Body of pancreas (tissue), 4 donors: ENCODE data around the gene NUDT4B. TPM values are rescaled to one million over a fixed set of nuclear protein-coding genes. Genes with fewer than 3 reads are reported as not detected.
"Not testable (repeated sequence)": the region's sequence is repeated elsewhere in the genome, so short reads cannot be mapped to it uniquely, and the experiment has no call there.

Experiments
- ATAC-seq: fragments of 150-250 bp; one replicate; pipeline ENCODE4 v1.9.1; 2016
- DNase-seq, 4 donors: peaks; one replicate each; pipeline ENCODE4 v3.0.0-alpha.2; 2019
- H3K27ac ChIP-seq, 4 donors: fragments of 200-600 bp; sonication (generic); 1 replicate in 3 of 4; 2 replicates in 1 of 4; pipeline versions ENCODE4 v1.5.1 to v1.6.1; 2016 to 2019; ENCODE audit warnings: mild to moderate bottlenecking in 1 of 4, mixed read lengths in 1 of 4, moderate library complexity in 1 of 4
- H3K27me3 ChIP-seq, 2 donors: fragments of 200-600 bp; sonication (generic); one replicate each; pipeline ENCODE4 v1.6.0; 2016; ENCODE audit warnings: mild to moderate bottlenecking in 1 of 2
- H3K36me3 ChIP-seq, 2 donors: fragments of 200-600 bp; sonication (generic); replicated peaks in 1 of 2; 2 replicates each; pipeline ENCODE4 v1.5.1; 2016; ENCODE audit warnings: low read depth in 2 of 2; ENCODE audit not compliant: insufficient read depth in 1 of 2
- H3K4me1 ChIP-seq: fragments of 200-600 bp; sonication (generic); one replicate; pipeline ENCODE4 v1.6.0; 2016
- H3K4me3 ChIP-seq, 2 donors: fragments of 200-600 bp; sonication (generic); 1 replicate in 1 of 2; 2 replicates in 1 of 2; pipeline ENCODE4 v1.5.1; 2016 to 2019
- H3K9me3 ChIP-seq, 3 donors: fragments of 200-600 bp; sonication (generic); 1 replicate in 2 of 3; 2 replicates in 1 of 3; pipeline ENCODE4 v1.5.1; 2016
- WGBS, 2 donors: methylation state at CpG; one replicate each; pipeline ENCODE4 v1.1.5; 2017; 5-methylcytosine and 5-hydroxymethylcytosine counted together
- intact Hi-C: fragments of 100-400 bp; cut with DNase I; formaldehyde crosslinking; loops from one replicate; pipeline ENCODE4 v1.15.1; 2023
- small RNA-seq: library from RNA; depleted of rRNA; stranded (forward); fragments of <200 nt; gene quantifications from one replicate; pipeline ENCODE3, GENCODE V24; 2016
- total RNA-seq, 2 donors: library from RNA; depleted of rRNA; stranded (reverse); fragments of >200 nt; gene quantifications; one replicate each; pipeline ENCODE4 v1.1.0, GENCODE V29; 2016

The NUDT4B gene
- total RNA-seq, 2 donors from 2014 or later = 10.9 to 42.5 TPM

- H3K36me3 ChIP-seq, ATAC-seq, H3K9me3 ChIP-seq, H3K27ac ChIP-seq, DNase-seq, intact Hi-C loops, H3K4me3 ChIP-seq, H3K4me1 ChIP-seq, H3K27me3 ChIP-seq: not testable (repeated sequence)
- WGBS, 2 donors = no CpG with 5 or more reads among the region's 3 CpGs
These were observed 20.9 kb downstream of the NUDT4B start for GRCh38 chr1:148769495-148769894.

DNA sequence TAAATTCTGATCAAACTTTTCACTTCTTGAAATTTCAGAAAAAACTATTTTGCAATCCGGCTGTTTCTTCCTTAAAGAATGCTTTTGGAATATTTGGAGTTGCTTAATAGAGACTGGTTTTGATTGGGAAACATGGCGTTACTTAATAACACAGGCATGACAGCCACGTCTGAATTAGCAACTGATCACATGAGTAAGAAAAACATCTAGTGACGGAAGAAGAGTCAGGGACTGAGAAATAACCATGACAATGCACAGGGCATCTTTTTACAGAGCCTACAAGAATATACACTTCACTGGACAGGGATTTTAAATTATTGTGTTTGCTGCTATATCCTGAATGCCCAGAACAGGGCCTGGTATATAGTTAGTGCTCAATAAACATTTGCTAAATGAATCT, 25.1 kb downstream of the NUDT4B start:
- H3K4me3 ChIP-seq, H3K27ac ChIP-seq, H3K4me1 ChIP-seq, H3K36me3 ChIP-seq, H3K9me3 ChIP-seq, H3K27me3 ChIP-seq, intact Hi-C loops, DNase-seq: not testable (repeated sequence)
- WGBS, 2 donors = no CpG with 5 or more reads among the region's 4 CpGs
- ATAC-seq = peak; percentile 47

DNA sequence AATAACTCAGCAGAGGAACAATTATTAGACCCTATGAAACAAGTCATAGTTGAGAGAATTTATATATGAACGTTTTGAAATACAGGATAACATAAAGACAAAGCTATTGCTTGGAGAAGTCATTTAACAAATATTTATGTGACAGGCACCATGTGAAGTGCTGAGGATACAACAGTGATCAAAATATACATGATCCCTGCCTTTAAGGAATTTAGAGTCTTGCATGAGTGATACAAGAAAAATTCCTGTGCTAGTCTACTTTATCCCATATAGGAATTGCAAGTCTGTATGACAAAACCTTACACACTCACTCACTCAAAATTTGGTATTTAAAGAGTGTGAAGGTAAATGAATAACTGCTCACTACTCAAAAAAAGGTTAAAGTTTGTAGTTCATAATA, 25.5 kb downstream of the NUDT4B start:
- WGBS, 2 donors = no CpG with 5 or more reads among the region's 1 CpG
- intact Hi-C loops, ATAC-seq: not testable (repeated sequence)

DNA sequence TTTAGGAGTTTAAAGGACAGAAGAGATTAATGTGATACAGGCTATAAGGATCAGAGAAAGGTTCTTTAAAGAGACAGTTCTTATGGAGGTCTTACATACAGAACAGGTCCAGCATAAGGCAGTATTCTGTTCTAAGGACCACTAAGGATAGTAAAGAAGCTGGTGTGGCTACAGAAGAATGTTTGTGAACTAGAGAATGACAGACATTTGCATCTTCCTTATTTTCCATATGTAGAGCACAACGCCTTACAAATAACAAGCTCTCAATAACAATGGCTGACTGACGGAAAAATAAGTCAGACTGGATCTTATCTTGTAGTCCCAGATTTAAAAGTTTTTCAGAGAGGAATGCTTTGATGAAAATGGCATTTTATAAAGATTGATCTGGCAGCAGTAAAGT, 26.7 kb downstream of the NUDT4B start:
- H3K27ac ChIP-seq, H3K9me3 ChIP-seq, H3K4me1 ChIP-seq, H3K4me3 ChIP-seq, ATAC-seq, intact Hi-C loops, DNase-seq, H3K27me3 ChIP-seq, H3K36me3 ChIP-seq: not testable (repeated sequence)
- no CpG with 5 or more reads among the region's 2 CpGs for WGBS, 2 donors

More for the DNA sequence above, 25.5 kb downstream of the NUDT4B start:
- H3K4me1 ChIP-seq, H3K4me3 ChIP-seq, H3K9me3 ChIP-seq, H3K27me3 ChIP-seq, DNase-seq, H3K36me3 ChIP-seq, H3K27ac ChIP-seq: not testable (repeated sequence)

DNA sequence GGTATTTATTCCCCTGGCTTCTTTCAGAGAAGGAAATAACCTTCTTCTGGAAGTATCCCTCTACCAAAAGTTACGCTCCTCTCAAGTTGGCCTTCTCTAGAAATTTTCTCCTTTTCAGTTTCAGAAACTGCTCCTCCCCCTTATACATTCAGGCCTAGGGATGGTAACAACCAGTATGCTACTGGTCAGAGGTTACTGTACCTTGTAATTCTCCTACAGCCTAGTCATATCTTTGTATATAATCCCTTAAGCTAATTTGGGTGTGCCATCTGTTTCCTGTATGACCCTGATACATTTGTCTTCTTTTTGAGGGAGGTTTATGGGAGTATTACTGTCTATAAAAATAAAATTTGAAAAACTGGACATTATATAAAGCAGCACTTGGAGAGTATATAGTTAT, 29.1 kb downstream of the NUDT4B start:
- H3K4me1 ChIP-seq, intact Hi-C loops, H3K27ac ChIP-seq, H3K9me3 ChIP-seq, H3K27me3 ChIP-seq, H3K4me3 ChIP-seq, H3K36me3 ChIP-seq, DNase-seq, ATAC-seq: not testable (repeated sequence)
- no CpG with 5 or more reads among the region's 1 CpG for WGBS, 2 donors

GRCh38 chr1:148780404-148780803, 31.8 kb downstream of the NUDT4B start:
- WGBS, 2 donors = no CpG with 5 or more reads among the region's 1 CpG
- H3K27me3 ChIP-seq, ATAC-seq, H3K9me3 ChIP-seq, intact Hi-C loops, H3K4me1 ChIP-seq, H3K27ac ChIP-seq, H3K4me3 ChIP-seq, DNase-seq, H3K36me3 ChIP-seq: not testable (repeated sequence)

- ATAC-seq = peak; percentile 33
- H3K27ac ChIP-seq, H3K4me3 ChIP-seq, H3K9me3 ChIP-seq, H3K36me3 ChIP-seq, H3K27me3 ChIP-seq, intact Hi-C loops, H3K4me1 ChIP-seq, DNase-seq: not testable (repeated sequence)
- WGBS, 2 donors = no CpG with 5 or more reads among the region's 23 CpGs
These were observed 43.0 kb downstream of the NUDT4B start for GRCh38 chr1:148791543-148792099.

GRCh38 chr1:148793762-148794332, 45.3 kb downstream of the NUDT4B start:
- no CpG with 5 or more reads among the region's 4 CpGs for WGBS, 2 donors
- DNase-seq, H3K27ac ChIP-seq, H3K27me3 ChIP-seq, H3K36me3 ChIP-seq, ATAC-seq, intact Hi-C loops, H3K9me3 ChIP-seq, H3K4me3 ChIP-seq, H3K4me1 ChIP-seq: not testable (repeated sequence)

Small RNA genes within 50 kb of the gene (small RNA-seq; reads per million reads assigned to genes)
- not detected for gene RNU6-1171P

Other genes with a start within 250 kb of the NUDT4B start
- gene NBPF14, start 152.8 kb upstream of the NUDT4B start, total RNA-seq = 10 to 100 TPM; 19.1 to 57.9 TPM
- 10 to 100 TPM; 36.6 to 49.8 TPM for gene PDE4DIP, start 95.7 kb downstream of the NUDT4B start, total RNA-seq